Measurements from ENCODE around the gene EYA3.

The EYA3 gene

GRCh38 chr1:27960762-27961645 lies 127.4 kb downstream of the EYA3 start:
- H3K9me3 Mint-ChIP-seq = no peaks in the 10 kb centered on the region
- peaks cover 1% of the 10 kb centered on the region for H3K36me3 Mint-ChIP-seq
- peaks cover 28% of the 10 kb centered on the region for H3K4me1 Mint-ChIP-seq
- peak overlapping the region; percentile 87 for H3K4me3 Mint-ChIP-seq
- peak overlapping the region; percentile 72 for H3K27ac Mint-ChIP-seq
- H3K27me3 Mint-ChIP-seq = no peaks in the 10 kb centered on the region

- Mint-ChIP-seq H3K4me1 (peaks cover 28% of the 10 kb centered on the region), H3K4me3 (peak within 1 kb of the TSS; percentile 87), H3K36me3 (peaks cover under 1% of the 10 kb centered on the region), H3K27me3 (no peaks in the 10 kb centered on the region), H3K27ac (peak within 1 kb of the TSS; percentile 91), H3K9me3 (no peaks in the 10 kb centered on the region)
These were observed 128.4 kb downstream of the EYA3 start, which contains the start of gene XKR8 for GRCh38 chr1:27959792-27960603. Gene XKR8, plus strand, starts transcription at chr1:27959973. Its CDS starts 97 bp downstream, at chr1:27960070.

GRCh38 chr1:27958513-27958912 lies 129.9 kb downstream of the EYA3 start:
- no peaks in the 10 kb centered on the region for H3K27me3 Mint-ChIP-seq
- H3K27ac Mint-ChIP-seq = no peak overlapping the region
- peak overlapping the region; percentile 30 for H3K4me3 Mint-ChIP-seq
- H3K9me3 Mint-ChIP-seq = no peaks in the 10 kb centered on the region
- H3K4me1 Mint-ChIP-seq = peaks cover 28% of the 10 kb centered on the region
- no peaks in the 10 kb centered on the region for H3K36me3 Mint-ChIP-seq

GRCh38 chr1:27957655-27958054 lies 130.8 kb downstream of the EYA3 start:
- H3K4me3 Mint-ChIP-seq = no peak overlapping the region
- no peaks in the 10 kb centered on the region for H3K27me3 Mint-ChIP-seq
- H3K27ac Mint-ChIP-seq = no peak overlapping the region
- no peaks in the 10 kb centered on the region for H3K36me3 Mint-ChIP-seq
- no peaks in the 10 kb centered on the region for H3K9me3 Mint-ChIP-seq
- H3K4me1 Mint-ChIP-seq = peaks cover 28% of the 10 kb centered on the region

GRCh38 chr1:27956761-27957160 lies 131.6 kb downstream of the EYA3 start:
- Mint-ChIP-seq H3K36me3 (no peaks in the 10 kb centered on the region), H3K27ac (no peak overlapping the region), H3K4me1 (peaks cover 25% of the 10 kb centered on the region), H3K27me3 (no peaks in the 10 kb centered on the region), H3K9me3 (no peaks in the 10 kb centered on the region), H3K4me3 (no peak overlapping the region)

- H3K27me3 Mint-ChIP-seq = no peaks in the 10 kb centered on the region
These were observed 133.3 kb downstream of the EYA3 start for GRCh38 chr1:27955076-27955475.

GRCh38 chr1:27954186-27954585 lies 134.2 kb downstream of the EYA3 start:
- no peak overlapping the region for H3K27ac Mint-ChIP-seq
- H3K36me3 Mint-ChIP-seq = no peaks in the 10 kb centered on the region
- peaks cover 5% of the 10 kb centered on the region for H3K4me1 Mint-ChIP-seq
- H3K27me3 Mint-ChIP-seq = no peaks in the 10 kb centered on the region
- no peak overlapping the region for H3K4me3 Mint-ChIP-seq
- no peaks in the 10 kb centered on the region for H3K9me3 Mint-ChIP-seq

More at GRCh38 chr1:27955076-27955475, 133.3 kb downstream of the EYA3 start:
- Mint-ChIP-seq H3K36me3 (no peaks in the 10 kb centered on the region), H3K4me1 (peaks cover 9% of the 10 kb centered on the region), H3K27ac (no peak overlapping the region), H3K4me3 (no peak overlapping the region), H3K9me3 (no peaks in the 10 kb centered on the region)

GRCh38 chr1:27952147-27952546 lies 136.3 kb downstream of the EYA3 start:
- Mint-ChIP-seq H3K36me3 (no peaks in the 10 kb centered on the region), H3K4me1 (no peaks in the 10 kb centered on the region), H3K4me3 (no peak overlapping the region), H3K27ac (no peak overlapping the region), H3K9me3 (no peaks in the 10 kb centered on the region), H3K27me3 (no peaks in the 10 kb centered on the region)

- Mint-ChIP-seq H3K27ac (no peak overlapping the region), H3K4me1 (no peaks in the 10 kb centered on the region), H3K4me3 (no peak overlapping the region), H3K9me3 (no peaks in the 10 kb centered on the region), H3K36me3 (no peaks in the 10 kb centered on the region), H3K27me3 (no peaks in the 10 kb centered on the region)
These were observed 137.0 kb downstream of the EYA3 start for GRCh38 chr1:27951396-27951795.

- peaks cover 9% of the 10 kb centered on the region for H3K4me1 Mint-ChIP-seq
- no peak overlapping the region for H3K4me3 Mint-ChIP-seq
- H3K36me3 Mint-ChIP-seq = no peaks in the 10 kb centered on the region
- no peaks in the 10 kb centered on the region for H3K9me3 Mint-ChIP-seq
- H3K27ac Mint-ChIP-seq = no peak overlapping the region
- no peaks in the 10 kb centered on the region for H3K27me3 Mint-ChIP-seq
These were observed 139.4 kb downstream of the EYA3 start for GRCh38 chr1:27949027-27949426.

- H3K27me3 Mint-ChIP-seq = no peaks in the 10 kb centered on the region
- H3K27ac Mint-ChIP-seq = no peak overlapping the region
- H3K4me1 Mint-ChIP-seq = peaks cover 42% of the 10 kb centered on the region
- no peak overlapping the region for H3K4me3 Mint-ChIP-seq
- H3K9me3 Mint-ChIP-seq = no peaks in the 10 kb centered on the region
- no peaks in the 10 kb centered on the region for H3K36me3 Mint-ChIP-seq
These were observed 143.4 kb downstream of the EYA3 start for GRCh38 chr1:27945020-27945419.

GRCh38 chr1:27941671-27942540 lies 146.5 kb downstream of the EYA3 start:
- no peak overlapping the region for H3K4me3 Mint-ChIP-seq
- H3K27ac Mint-ChIP-seq = peak overlapping the region; percentile 37
- H3K36me3 Mint-ChIP-seq = no peaks in the 10 kb centered on the region
- H3K27me3 Mint-ChIP-seq = no peaks in the 10 kb centered on the region
- H3K4me1 Mint-ChIP-seq = peaks cover 42% of the 10 kb centered on the region
- H3K9me3 Mint-ChIP-seq = no peaks in the 10 kb centered on the region

- peaks cover 42% of the 10 kb centered on the region for H3K4me1 Mint-ChIP-seq
- no peaks in the 10 kb centered on the region for H3K9me3 Mint-ChIP-seq
- H3K36me3 Mint-ChIP-seq = no peaks in the 10 kb centered on the region
- no peak overlapping the region for H3K4me3 Mint-ChIP-seq
- H3K27ac Mint-ChIP-seq = peak overlapping the region; percentile 88
- no peaks in the 10 kb centered on the region for H3K27me3 Mint-ChIP-seq
These were observed 147.4 kb downstream of the EYA3 start for GRCh38 chr1:27940870-27941560.

GRCh38 chr1:27940297-27940696 lies 148.1 kb downstream of the EYA3 start:
- Mint-ChIP-seq H3K4me3 (no peak overlapping the region), H3K36me3 (no peaks in the 10 kb centered on the region), H3K27me3 (peaks cover 3% of the 10 kb centered on the region), H3K9me3 (no peaks in the 10 kb centered on the region), H3K27ac (peak overlapping the region; percentile 88), H3K4me1 (peaks cover 47% of the 10 kb centered on the region)

- H3K9me3 Mint-ChIP-seq = no peaks in the 10 kb centered on the region
- H3K27ac Mint-ChIP-seq = no peak overlapping the region
- no peaks in the 10 kb centered on the region for H3K36me3 Mint-ChIP-seq
- H3K4me3 Mint-ChIP-seq = no peak overlapping the region
- peaks cover 42% of the 10 kb centered on the region for H3K4me1 Mint-ChIP-seq
- peaks cover 5% of the 10 kb centered on the region for H3K27me3 Mint-ChIP-seq
These were observed 149.9 kb downstream of the EYA3 start for GRCh38 chr1:27938488-27938887.

Measured in activated naive CD4-positive, alpha-beta T cell treated with anti-CD3 and anti-CD28 coated beads, Interleukin-2, amount 50 U/mL, for 24 hours (primary cell).